DND-41 (cell line): Measurements from ENCODE around the gene SLC35B3.

Experiments used
- EZH2 ChIP-seq: IDR thresholded peaks from 3 replicates; pipeline ENCODE4 v1.6.1; 2012; ENCODE audit warnings: borderline replicate concordance, low read depth, mild to moderate bottlenecking, moderate library complexity, low read length, inconsistent platforms; ENCODE audit not compliant: severe bottlenecking
- TF ChIP-seq, protein P1 (sequence below): IDR thresholded peaks from 2 replicates; pipeline ENCODE4 v1.5.1; 2012; ENCODE audit warnings: borderline replicate concordance, low read length, moderate library complexity, mild to moderate bottlenecking; ENCODE audit not compliant: poor library complexity, severe bottlenecking; ENCODE audit errors: extremely low read depth

DNA sequence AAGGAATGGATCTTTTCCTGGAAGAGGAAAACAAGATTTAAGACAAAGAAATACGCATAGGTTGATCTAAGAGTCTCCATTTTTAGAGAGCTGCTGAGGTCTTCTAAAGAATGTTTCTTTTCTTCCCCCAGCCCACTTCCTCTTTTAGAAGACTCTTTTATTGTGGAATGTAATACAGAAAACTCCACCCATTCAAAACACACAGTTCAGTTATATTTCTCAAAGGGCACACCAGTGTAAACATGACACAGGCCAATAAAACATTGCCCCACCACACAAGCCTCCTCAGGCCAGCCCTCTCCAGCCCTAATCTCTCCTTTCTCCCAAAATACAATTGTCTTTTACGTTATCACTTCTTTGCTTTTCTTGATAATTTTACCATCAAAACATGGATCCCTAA, 42.8 kb downstream of the SLC35B3 start:
- TF ChIP-seq, protein P1, sequence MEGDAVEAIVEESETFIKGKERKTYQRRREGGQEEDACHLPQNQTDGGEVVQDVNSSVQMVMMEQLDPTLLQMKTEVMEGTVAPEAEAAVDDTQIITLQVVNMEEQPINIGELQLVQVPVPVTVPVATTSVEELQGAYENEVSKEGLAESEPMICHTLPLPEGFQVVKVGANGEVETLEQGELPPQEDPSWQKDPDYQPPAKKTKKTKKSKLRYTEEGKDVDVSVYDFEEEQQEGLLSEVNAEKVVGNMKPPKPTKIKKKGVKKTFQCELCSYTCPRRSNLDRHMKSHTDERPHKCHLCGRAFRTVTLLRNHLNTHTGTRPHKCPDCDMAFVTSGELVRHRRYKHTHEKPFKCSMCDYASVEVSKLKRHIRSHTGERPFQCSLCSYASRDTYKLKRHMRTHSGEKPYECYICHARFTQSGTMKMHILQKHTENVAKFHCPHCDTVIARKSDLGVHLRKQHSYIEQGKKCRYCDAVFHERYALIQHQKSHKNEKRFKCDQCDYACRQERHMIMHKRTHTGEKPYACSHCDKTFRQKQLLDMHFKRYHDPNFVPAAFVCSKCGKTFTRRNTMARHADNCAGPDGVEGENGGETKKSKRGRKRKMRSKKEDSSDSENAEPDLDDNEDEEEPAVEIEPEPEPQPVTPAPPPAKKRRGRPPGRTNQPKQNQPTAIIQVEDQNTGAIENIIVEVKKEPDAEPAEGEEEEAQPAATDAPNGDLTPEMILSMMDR = no peak
- TF ChIP-seq EZH2 = no peak
